ENCODE data around the gene PRR14L.

- no peak for TF ChIP-seq CTCF (conservative IDR thresholded peaks at IDR 0.05; ENCODE audit: low read length)
- no peak for TF ChIP-seq EZH2phosphoT487 (IDR thresholded peaks at IDR 0.05; ENCODE audit: borderline replicate concordance)
These were observed 69.0 kb downstream of the PRR14L start for GRCh38 chr22:31680861-31681341.

Data from Loucy (cell line).